ENCODE data around the gene CHD2. TPM values are rescaled to one million over a fixed set of nuclear protein-coding genes. Genes with fewer than 3 reads are reported as not detected.

The CHD2 gene
- total RNA-seq, 1 experiment from 2014 or later = 85.0 TPM

GRCh38 chr15:92968926-92969651 is 69.0 kb downstream of the CHD2 start:
- Mint-ChIP-seq H3K27me3 (ENCODE audit: insufficient read depth, unreplicated experiment) (no peaks in the 10 kb centered on the region), H3K9me3 (ENCODE audit: unreplicated experiment) (no peaks in the 10 kb centered on the region), H3K4me1 (ENCODE audit: low read depth, unreplicated experiment) (peaks cover 7% of the 10 kb centered on the region), H3K36me3 (ENCODE audit: insufficient read depth, unreplicated experiment) (peaks cover 68% of the 10 kb centered on the region), H3K27ac (ENCODE audit: unreplicated experiment) (no peak overlapping the region), H3K4me3 (ENCODE audit: unreplicated experiment) (no peak overlapping the region)
- H3K4me3 ChIP-seq (ENCODE audit: low read depth, low read length) = no peak overlapping the region
- CTCF ChIA-PET = no interaction called here
- no peaks in the 10 kb centered on the region for H3K36me3 ChIP-seq (ENCODE audit: control insufficient read depth, insufficient read depth, low read length)
- H3K4me1 ChIP-seq = no peaks in the 10 kb centered on the region
- TF ChIP-seq, protein P1, sequence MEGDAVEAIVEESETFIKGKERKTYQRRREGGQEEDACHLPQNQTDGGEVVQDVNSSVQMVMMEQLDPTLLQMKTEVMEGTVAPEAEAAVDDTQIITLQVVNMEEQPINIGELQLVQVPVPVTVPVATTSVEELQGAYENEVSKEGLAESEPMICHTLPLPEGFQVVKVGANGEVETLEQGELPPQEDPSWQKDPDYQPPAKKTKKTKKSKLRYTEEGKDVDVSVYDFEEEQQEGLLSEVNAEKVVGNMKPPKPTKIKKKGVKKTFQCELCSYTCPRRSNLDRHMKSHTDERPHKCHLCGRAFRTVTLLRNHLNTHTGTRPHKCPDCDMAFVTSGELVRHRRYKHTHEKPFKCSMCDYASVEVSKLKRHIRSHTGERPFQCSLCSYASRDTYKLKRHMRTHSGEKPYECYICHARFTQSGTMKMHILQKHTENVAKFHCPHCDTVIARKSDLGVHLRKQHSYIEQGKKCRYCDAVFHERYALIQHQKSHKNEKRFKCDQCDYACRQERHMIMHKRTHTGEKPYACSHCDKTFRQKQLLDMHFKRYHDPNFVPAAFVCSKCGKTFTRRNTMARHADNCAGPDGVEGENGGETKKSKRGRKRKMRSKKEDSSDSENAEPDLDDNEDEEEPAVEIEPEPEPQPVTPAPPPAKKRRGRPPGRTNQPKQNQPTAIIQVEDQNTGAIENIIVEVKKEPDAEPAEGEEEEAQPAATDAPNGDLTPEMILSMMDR (IDR thresholded peaks at IDR 0.05; ENCODE audit: insufficient read depth in 1 of 2, low read depth in 1 of 2, low read length in 1 of 2, severe bottlenecking in 1 of 2, unreplicated experiment in 1 of 2) = no peak
- POLR2A ChIA-PET = no interaction called here
- intact Hi-C loops (cut with micrococcal nuclease; ENCODE audit: unreplicated experiment) = loop anchor here (1.0 kb wide), 1 partner anchor 9 kb away; no protein-coding TSS in a partner anchor
- no peak for DNase-seq
- no peaks in the 10 kb centered on the region for H3K9me3 ChIP-seq
- no TSS peak for BruUV-seq (replicated peaks)
- no peaks in the 10 kb centered on the region for H3K27me3 ChIP-seq (replicated peaks; ENCODE audit: control insufficient read depth, insufficient read depth, low read length)

- Histone ChIP-seq H3K4me3 (ENCODE audit: low read depth, low read length) (no peak overlapping the region), H3K36me3 (ENCODE audit: control insufficient read depth, insufficient read depth, low read length) (no peaks in the 10 kb centered on the region), H3K27me3 (replicated peaks; ENCODE audit: control insufficient read depth, insufficient read depth, low read length) (no peaks in the 10 kb centered on the region), H3K9me3 (no peaks in the 10 kb centered on the region), H3K4me1 (no peaks in the 10 kb centered on the region)
- no peaks in the 10 kb centered on the region for H3K9me3 Mint-ChIP-seq (ENCODE audit: unreplicated experiment)
- DNase-seq = no peak
- ChIA-PET CTCF (no interaction called here), POLR2A (no interaction called here)
- H3K27ac Mint-ChIP-seq (ENCODE audit: unreplicated experiment) = no peak overlapping the region
- H3K36me3 Mint-ChIP-seq (ENCODE audit: insufficient read depth, unreplicated experiment) = peaks cover 52% of the 10 kb centered on the region
- intact Hi-C loops (cut with micrococcal nuclease; ENCODE audit: unreplicated experiment) = no loop called here
- H3K4me3 Mint-ChIP-seq (ENCODE audit: unreplicated experiment) = no peak overlapping the region
- TF ChIP-seq, protein P1 (IDR thresholded peaks at IDR 0.05; ENCODE audit: insufficient read depth in 1 of 2, low read depth in 1 of 2, low read length in 1 of 2, severe bottlenecking in 1 of 2, unreplicated experiment in 1 of 2) = no peak
- no TSS peak for BruUV-seq (replicated peaks)
- no peaks in the 10 kb centered on the region for H3K27me3 Mint-ChIP-seq (ENCODE audit: insufficient read depth, unreplicated experiment)
- peaks cover 7% of the 10 kb centered on the region for H3K4me1 Mint-ChIP-seq (ENCODE audit: low read depth, unreplicated experiment)
Observed at GRCh38 chr15:92970656-92971055, 70.5 kb downstream of the CHD2 start.

DNA sequence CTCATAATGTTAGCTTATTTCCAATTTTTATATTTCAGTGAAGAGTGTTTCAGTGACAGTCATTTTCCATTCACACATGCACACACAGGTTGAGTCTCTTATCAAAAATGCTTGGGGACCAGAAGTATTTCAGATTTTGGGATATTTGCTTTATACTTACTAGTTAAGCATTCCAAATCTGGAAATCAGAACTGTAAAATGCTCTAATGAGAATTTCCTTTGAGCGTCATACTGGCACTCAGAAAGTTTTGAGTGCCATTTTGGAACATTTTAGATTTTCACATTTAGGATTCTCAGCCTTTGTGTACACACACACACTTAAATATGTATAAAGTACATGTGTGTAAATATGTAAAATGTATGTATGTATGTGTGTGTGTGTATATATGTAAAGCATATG is 71.0 kb downstream of the CHD2 start:
- H3K27me3 Mint-ChIP-seq (ENCODE audit: insufficient read depth, unreplicated experiment) = no peaks in the 10 kb centered on the region
- peaks cover 48% of the 10 kb centered on the region for H3K36me3 Mint-ChIP-seq (ENCODE audit: insufficient read depth, unreplicated experiment)
- no peak overlapping the region for H3K4me3 ChIP-seq (ENCODE audit: low read depth, low read length)
- DNase-seq = no peak
- H3K4me1 Mint-ChIP-seq (ENCODE audit: low read depth, unreplicated experiment) = peaks cover 7% of the 10 kb centered on the region
- ChIA-PET CTCF (no interaction called here), POLR2A (no interaction called here)
- H3K27ac Mint-ChIP-seq (ENCODE audit: unreplicated experiment) = no peak overlapping the region
- no peaks in the 10 kb centered on the region for H3K4me1 ChIP-seq
- intact Hi-C loops (cut with micrococcal nuclease; ENCODE audit: unreplicated experiment) = no loop called here
- H3K9me3 Mint-ChIP-seq (ENCODE audit: unreplicated experiment) = no peaks in the 10 kb centered on the region
- no peak overlapping the region for H3K4me3 Mint-ChIP-seq (ENCODE audit: unreplicated experiment)
- TF ChIP-seq, protein P1 (IDR thresholded peaks at IDR 0.05; ENCODE audit: insufficient read depth in 1 of 2, low read depth in 1 of 2, low read length in 1 of 2, severe bottlenecking in 1 of 2, unreplicated experiment in 1 of 2) = no peak
- no TSS peak for BruUV-seq (replicated peaks)
- H3K36me3 ChIP-seq (ENCODE audit: control insufficient read depth, insufficient read depth, low read length) = no peaks in the 10 kb centered on the region
- H3K9me3 ChIP-seq = no peaks in the 10 kb centered on the region
- H3K27me3 ChIP-seq (replicated peaks; ENCODE audit: control insufficient read depth, insufficient read depth, low read length) = no peaks in the 10 kb centered on the region

All from Caco-2 (cell line).